ENCODE results near the gene PDE9A.

DNA sequence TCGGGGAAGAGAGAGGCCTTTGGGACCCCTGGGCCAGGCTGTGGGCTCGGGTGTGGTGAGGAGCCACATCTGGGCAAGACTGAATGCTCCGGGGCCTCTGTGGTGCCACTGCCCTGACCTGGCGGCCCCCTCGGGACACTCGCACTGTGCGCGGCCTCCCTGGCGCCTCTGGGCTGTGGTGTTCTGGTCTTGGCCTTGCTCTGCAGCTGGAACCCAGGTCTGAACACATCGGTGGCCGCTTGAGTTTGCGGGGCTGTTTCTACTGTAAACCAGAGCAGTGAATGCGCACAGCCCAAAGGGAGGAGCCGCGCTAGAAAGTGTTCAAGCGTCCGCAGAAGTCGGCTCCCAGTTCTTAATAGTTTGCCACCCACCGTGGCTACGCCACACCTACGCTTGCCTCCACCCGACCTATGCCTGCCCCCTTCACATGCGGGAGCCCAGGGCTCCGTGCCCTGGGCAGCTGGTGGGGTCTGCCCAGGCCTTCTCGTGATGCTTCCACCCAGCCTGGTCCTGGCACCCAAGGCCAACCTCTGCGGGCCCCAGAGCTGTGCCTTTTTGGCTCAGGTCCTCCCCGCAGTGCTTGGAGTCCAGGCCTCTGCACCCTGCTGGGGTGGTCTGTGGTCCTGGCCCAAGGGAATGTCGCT lies 4.4 kb downstream of the PDE9A start:
- TF ChIP-seq POLR2AphosphoS5 (IDR thresholded peaks at IDR 0.05; ENCODE audit: low read depth, low read length) (no peak), POLR2A (IDR thresholded peaks at IDR 0.05; ENCODE audit: low read depth, low read length) (no peak), PAX5 (IDR thresholded peaks at IDR 0.05; ENCODE audit: insufficient read depth, low read length, severe bottlenecking) (no peak)
